SH-SY5Y (cell line): ENCODE measurements around the gene ALPG.

Source experiments
- GATA2 ChIP-seq: IDR thresholded peaks from 2 replicates; pipeline ENCODE4 v1.6.1; 2011; ENCODE audit warnings: mild to moderate bottlenecking, low read depth, low read length
- GATA3 ChIP-seq: IDR thresholded peaks from 2 replicates; pipeline ENCODE4 v1.6.1; 2011; ENCODE audit warnings: low read depth, mild to moderate bottlenecking, low read length, moderate library complexity

DNA sequence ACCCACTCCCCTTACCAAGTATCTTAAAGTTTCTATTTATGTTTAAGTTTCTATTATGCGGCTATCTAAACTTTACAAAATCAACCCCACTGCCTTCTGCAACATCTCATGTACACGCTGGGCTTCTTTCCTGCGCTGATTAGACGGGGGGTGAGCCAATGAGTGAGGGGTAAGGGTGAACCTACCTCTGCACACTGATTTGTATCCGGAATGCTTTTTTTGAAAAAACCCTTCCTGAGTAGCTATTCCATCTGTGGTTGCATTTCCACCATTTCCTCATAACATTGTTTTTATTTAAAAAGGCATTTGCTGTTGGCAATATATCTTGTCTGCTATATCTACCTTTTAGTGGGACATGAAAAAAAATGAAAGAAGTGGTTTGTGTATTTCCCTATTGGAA is 6.3 kb downstream of the ALPG start:
- no peak for TF ChIP-seq GATA3
- TF ChIP-seq GATA2 = no peak
